Measurements from ENCODE around the gene SORCS2. TPM values are rescaled to one million over a fixed set of nuclear protein-coding genes. Genes with fewer than 3 reads are reported as not detected.

The SORCS2 gene
- total RNA-seq, 1 donor from 2014 or later: 5.2 TPM

GRCh38 chr4:7466215-7466614, 273.9 kb downstream of the SORCS2 start:
- H3K36me3 Mint-ChIP-seq: peaks cover 4% of the 10 kb centered on the region
- peaks cover 13% of the 10 kb centered on the region for H3K4me1 ChIP-seq
- DNase-seq (ENCODE audit: low spot score): no peak

DNA sequence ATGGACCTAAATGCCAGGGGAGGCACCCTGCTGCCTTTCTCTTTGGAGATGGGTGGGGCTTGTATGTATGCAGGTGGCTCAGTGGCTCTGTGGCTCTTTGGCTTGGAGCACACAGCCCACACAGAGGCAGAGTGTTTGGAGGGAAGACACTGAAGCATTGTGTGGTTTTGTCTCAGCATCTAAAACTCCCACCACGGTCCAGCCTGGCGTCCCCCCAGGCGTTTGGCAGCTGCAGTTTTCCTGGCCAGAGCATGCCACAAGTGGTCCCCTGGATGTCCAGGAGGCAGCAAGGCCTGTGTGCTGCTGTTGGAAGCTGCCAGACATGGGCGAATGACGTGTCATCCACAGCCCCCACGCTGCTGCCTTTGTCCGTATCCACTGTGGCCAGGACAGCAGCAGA, 274.6 kb downstream of the SORCS2 start:
- H3K27me3 ChIP-seq: no peaks in the 10 kb centered on the region
- no peak overlapping the region for H3K27ac ChIP-seq
- H3K9me3 Mint-ChIP-seq: peaks cover 12% of the 10 kb centered on the region
- no peak for DNase-seq (ENCODE audit: low spot score)
- H3K79me2 ChIP-seq (ENCODE audit: low read depth): no peaks in the 10 kb centered on the region
- peaks cover 43% of the 10 kb centered on the region for H3K4me1 Mint-ChIP-seq
- no peak overlapping the region for H3K4me3 Mint-ChIP-seq
- peaks cover 9% of the 10 kb centered on the region for H3F3A ChIP-seq (ENCODE audit: low read depth)
- H3K9me3 ChIP-seq (ENCODE audit: low read depth): no peaks in the 10 kb centered on the region
- peaks cover 10% of the 10 kb centered on the region for H3K4me1 ChIP-seq
- peaks cover 4% of the 10 kb centered on the region for H3K36me3 Mint-ChIP-seq
- peaks cover 15% of the 10 kb centered on the region for H3K27me3 Mint-ChIP-seq (ENCODE audit: insufficient read depth, low read depth)
- no peak overlapping the region for H3K9ac ChIP-seq
- H3K27ac Mint-ChIP-seq: no peak overlapping the region
- no peak for TF ChIP-seq EZH2 (IDR thresholded peaks at IDR 0.05)
- TF ChIP-seq, protein P1, sequence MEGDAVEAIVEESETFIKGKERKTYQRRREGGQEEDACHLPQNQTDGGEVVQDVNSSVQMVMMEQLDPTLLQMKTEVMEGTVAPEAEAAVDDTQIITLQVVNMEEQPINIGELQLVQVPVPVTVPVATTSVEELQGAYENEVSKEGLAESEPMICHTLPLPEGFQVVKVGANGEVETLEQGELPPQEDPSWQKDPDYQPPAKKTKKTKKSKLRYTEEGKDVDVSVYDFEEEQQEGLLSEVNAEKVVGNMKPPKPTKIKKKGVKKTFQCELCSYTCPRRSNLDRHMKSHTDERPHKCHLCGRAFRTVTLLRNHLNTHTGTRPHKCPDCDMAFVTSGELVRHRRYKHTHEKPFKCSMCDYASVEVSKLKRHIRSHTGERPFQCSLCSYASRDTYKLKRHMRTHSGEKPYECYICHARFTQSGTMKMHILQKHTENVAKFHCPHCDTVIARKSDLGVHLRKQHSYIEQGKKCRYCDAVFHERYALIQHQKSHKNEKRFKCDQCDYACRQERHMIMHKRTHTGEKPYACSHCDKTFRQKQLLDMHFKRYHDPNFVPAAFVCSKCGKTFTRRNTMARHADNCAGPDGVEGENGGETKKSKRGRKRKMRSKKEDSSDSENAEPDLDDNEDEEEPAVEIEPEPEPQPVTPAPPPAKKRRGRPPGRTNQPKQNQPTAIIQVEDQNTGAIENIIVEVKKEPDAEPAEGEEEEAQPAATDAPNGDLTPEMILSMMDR (IDR thresholded peaks at IDR 0.05): no peak
- no peak for TF ChIP-seq EZH2phosphoT487 (IDR thresholded peaks at IDR 0.05)
- no peaks in the 10 kb centered on the region for H3K36me3 ChIP-seq
- H3K4me3 ChIP-seq: no peak overlapping the region
- no peak overlapping the region for H3K4me2 ChIP-seq
- no peak overlapping the region for H2AFZ ChIP-seq (replicated peaks)
- H4K20me1 ChIP-seq (ENCODE audit: low read depth): no peaks in the 10 kb centered on the region

More at GRCh38 chr4:7466215-7466614, 273.9 kb downstream of the SORCS2 start:
- Histone ChIP-seq H3K79me2 (ENCODE audit: low read depth) (no peaks in the 10 kb centered on the region), H3K4me2 (no peak overlapping the region), H4K20me1 (ENCODE audit: low read depth) (peaks cover 5% of the 10 kb centered on the region), H3K27me3 (no peaks in the 10 kb centered on the region), H3K9me3 (ENCODE audit: low read depth) (no peaks in the 10 kb centered on the region), H3K27ac (no peak overlapping the region), H3K4me3 (no peak overlapping the region), H3K36me3 (no peaks in the 10 kb centered on the region), H3K9ac (no peak overlapping the region), H2AFZ (replicated peaks) (no peak overlapping the region), H3F3A (ENCODE audit: low read depth) (peaks cover 2% of the 10 kb centered on the region)
- peaks cover 18% of the 10 kb centered on the region for H3K27me3 Mint-ChIP-seq (ENCODE audit: insufficient read depth, low read depth)
- H3K27ac Mint-ChIP-seq: no peak overlapping the region
- TF ChIP-seq EZH2 (IDR thresholded peaks at IDR 0.05) (no peak), EZH2phosphoT487 (IDR thresholded peaks at IDR 0.05) (no peak)
- TF ChIP-seq, protein P1 (IDR thresholded peaks at IDR 0.05): no peak
- H3K4me3 Mint-ChIP-seq: no peak overlapping the region
- peaks cover 46% of the 10 kb centered on the region for H3K4me1 Mint-ChIP-seq
- peaks cover 12% of the 10 kb centered on the region for H3K9me3 Mint-ChIP-seq

- peaks cover 15% of the 10 kb centered on the region for H3K27me3 Mint-ChIP-seq (ENCODE audit: insufficient read depth, low read depth)
- H3K36me3 ChIP-seq: no peaks in the 10 kb centered on the region
- H3K36me3 Mint-ChIP-seq: peaks cover 4% of the 10 kb centered on the region
- H3K4me1 ChIP-seq: peaks cover 11% of the 10 kb centered on the region
- H3K4me3 Mint-ChIP-seq: no peak overlapping the region
- no peaks in the 10 kb centered on the region for H3K79me2 ChIP-seq (ENCODE audit: low read depth)
- peaks cover 43% of the 10 kb centered on the region for H3K4me1 Mint-ChIP-seq
- H3K4me3 ChIP-seq: no peak overlapping the region
- H3K27me3 ChIP-seq: no peaks in the 10 kb centered on the region
- H4K20me1 ChIP-seq (ENCODE audit: low read depth): no peaks in the 10 kb centered on the region
- peaks cover 14% of the 10 kb centered on the region for H3F3A ChIP-seq (ENCODE audit: low read depth)
- TF ChIP-seq EZH2 (IDR thresholded peaks at IDR 0.05) (no peak), EZH2phosphoT487 (IDR thresholded peaks at IDR 0.05) (no peak)
- TF ChIP-seq, protein P1 (IDR thresholded peaks at IDR 0.05): no peak
- H3K27ac Mint-ChIP-seq: no peak overlapping the region
- H3K27ac ChIP-seq: no peak overlapping the region
- no peaks in the 10 kb centered on the region for H3K9me3 ChIP-seq (ENCODE audit: low read depth)
- H3K4me2 ChIP-seq: no peak overlapping the region
- peak; percentile 28 for DNase-seq (ENCODE audit: low spot score)
- H3K9me3 Mint-ChIP-seq: peaks cover 12% of the 10 kb centered on the region
- no peak overlapping the region for H3K9ac ChIP-seq
- H2AFZ ChIP-seq (replicated peaks): no peak overlapping the region
These were observed 275.1 kb downstream of the SORCS2 start for GRCh38 chr4:7467471-7467870.

Measured in neural progenitor cell (in vitro differentiated cells).